Ovary (tissue), 3 donors: ENCODE data around the gene GNA14.

Experiments used
- POLR2A ChIP-seq: fragments of 450-650 bp; IDR thresholded peaks from one replicate; pipeline ENCODE4 v1.6.1; 2017; ENCODE audit warnings: antibody characterized with exemption, mild to moderate bottlenecking, moderate library complexity
- TF ChIP-seq, protein P1 (sequence below), 3 donors: fragments of 450-650 bp in 2 of 3; fragments of 200-600 bp in 1 of 3; IDR thresholded peaks; one replicate each; pipeline versions ENCODE4 v1.5.1 to v1.8.0; 2016 to 2022; ENCODE audit warnings: antibody characterized with exemption in 3 of 3, mild to moderate bottlenecking in 1 of 3
- donor health status: DM: no; HTN: no; CAD: no.

DNA sequence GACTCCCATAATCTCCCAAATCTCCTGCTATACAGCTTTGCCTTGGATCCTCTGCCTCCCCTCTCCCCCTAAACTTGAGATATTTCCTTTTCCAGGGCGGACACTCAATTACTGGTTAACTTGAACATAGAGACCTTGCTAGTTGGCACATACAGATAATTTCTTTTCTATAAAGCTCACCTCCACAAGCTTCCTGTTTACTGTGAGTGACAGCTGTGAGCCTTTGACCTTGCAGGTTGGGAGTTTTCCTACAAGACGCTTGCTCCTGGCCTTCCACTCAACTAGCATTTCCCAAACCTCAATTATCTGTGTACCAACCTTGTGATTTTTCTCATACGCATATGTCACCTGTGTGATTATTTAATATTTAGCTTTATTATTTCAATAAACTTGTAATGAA, 114.5 kb downstream of the GNA14 start:
- TF ChIP-seq, protein P1, sequence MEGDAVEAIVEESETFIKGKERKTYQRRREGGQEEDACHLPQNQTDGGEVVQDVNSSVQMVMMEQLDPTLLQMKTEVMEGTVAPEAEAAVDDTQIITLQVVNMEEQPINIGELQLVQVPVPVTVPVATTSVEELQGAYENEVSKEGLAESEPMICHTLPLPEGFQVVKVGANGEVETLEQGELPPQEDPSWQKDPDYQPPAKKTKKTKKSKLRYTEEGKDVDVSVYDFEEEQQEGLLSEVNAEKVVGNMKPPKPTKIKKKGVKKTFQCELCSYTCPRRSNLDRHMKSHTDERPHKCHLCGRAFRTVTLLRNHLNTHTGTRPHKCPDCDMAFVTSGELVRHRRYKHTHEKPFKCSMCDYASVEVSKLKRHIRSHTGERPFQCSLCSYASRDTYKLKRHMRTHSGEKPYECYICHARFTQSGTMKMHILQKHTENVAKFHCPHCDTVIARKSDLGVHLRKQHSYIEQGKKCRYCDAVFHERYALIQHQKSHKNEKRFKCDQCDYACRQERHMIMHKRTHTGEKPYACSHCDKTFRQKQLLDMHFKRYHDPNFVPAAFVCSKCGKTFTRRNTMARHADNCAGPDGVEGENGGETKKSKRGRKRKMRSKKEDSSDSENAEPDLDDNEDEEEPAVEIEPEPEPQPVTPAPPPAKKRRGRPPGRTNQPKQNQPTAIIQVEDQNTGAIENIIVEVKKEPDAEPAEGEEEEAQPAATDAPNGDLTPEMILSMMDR (IDR thresholded peaks at IDR 0.05): no peak
- TF ChIP-seq POLR2A: no peak
